CD4-positive, alpha-beta T cell (primary cell): ENCODE results near the gene FAXDC2. TPM values are rescaled to one million over a fixed set of nuclear protein-coding genes. Genes with fewer than 3 reads are reported as not detected.

ENCODE experiments used
- ATAC-seq: fragments of 200-7000 bp; cut with Tn5 transposase; one replicate; pipeline ENCODE4 v1.10.0; 2022; ENCODE audit warnings: mild to moderate bottlenecking; ENCODE audit not compliant: poor library complexity
- CTCF ChIA-PET: fragments of 350-600 bp; sonication (Branson Sonifier 250); formaldehyde crosslinking; loops from one replicate; lab custom pipeline; 2021; ENCODE audit warnings: antibody characterized with exemption, inconsistent platforms; lab: Charles Lee
- POLR2A ChIA-PET: fragments of 350-600 bp; sonication (Branson Sonifier 250); formaldehyde crosslinking; loops from one replicate; lab custom pipeline; 2021; ENCODE audit warnings: antibody characterized with exemption, inconsistent platforms; lab: Charles Lee
- DNase-seq, 14 experiments: peaks; one replicate each; pipeline ENCODE4 v3.0.0-alpha.2; 2013 to 2020; ENCODE audit warnings: mixed read lengths in 2 of 14
- H3K27ac ChIP-seq, 2 donors: one replicate each; pipeline versions ENCODE4 v1.5.1 to v1.7.0; 2013; ENCODE audit warnings: low read length in 2 of 2, low read depth in 1 of 2, mild to moderate bottlenecking in 1 of 2
- H3K27me3 ChIP-seq, 2 experiments: 1 replicate in 1 of 2; 2 replicates in 1 of 2; pipeline versions ENCODE4 v1.6.1 to v1.7.0; 2013; ENCODE audit warnings: low read length in 2 of 2, control low read depth in 1 of 2, mild to moderate bottlenecking in 1 of 2, moderate library complexity in 1 of 2; ENCODE audit not compliant: insufficient read depth in 2 of 2, control insufficient read depth in 1 of 2
- H3K36me3 ChIP-seq: one replicate; pipeline ENCODE4 v1.6.1; 2013; ENCODE audit warnings: low read length, control low read depth; ENCODE audit not compliant: insufficient read depth
- H3K4me1 ChIP-seq: one replicate; pipeline ENCODE4 v1.6.1; 2013; ENCODE audit warnings: low read length, control low read depth; ENCODE audit not compliant: insufficient read depth
- H3K4me3 ChIP-seq: one replicate; pipeline ENCODE4 v1.5.1; 2013; ENCODE audit warnings: mild to moderate bottlenecking, low read length, moderate library complexity
- H3K9me3 ChIP-seq, 2 experiments: 1 replicate in 1 of 2; 2 replicates in 1 of 2; pipeline versions ENCODE4 v1.6.1 to v1.7.0; 2013; ENCODE audit warnings: low read length in 2 of 2, mild to moderate bottlenecking in 2 of 2, control low read depth in 1 of 2, moderate library complexity in 1 of 2; ENCODE audit not compliant: control insufficient read depth in 1 of 2, insufficient read depth in 1 of 2
- H3K27ac Mint-ChIP-seq: one replicate; pipeline ENCODE4 v1.8.0; 2020; ENCODE audit warnings: mixed read lengths
- H3K27me3 Mint-ChIP-seq: one replicate; pipeline ENCODE4 v1.8.0; 2021; ENCODE audit warnings: mixed read lengths
- H3K36me3 Mint-ChIP-seq: one replicate; pipeline ENCODE4 v1.8.0; 2021; ENCODE audit warnings: low read depth, mixed read lengths
- H3K4me1 Mint-ChIP-seq: one replicate; pipeline ENCODE4 v1.8.0; 2021; ENCODE audit warnings: low read depth, mixed read lengths
- H3K4me3 Mint-ChIP-seq: one replicate; pipeline ENCODE4 v1.8.0; 2020; ENCODE audit warnings: mild to moderate bottlenecking, mixed read lengths
- H3K9me3 Mint-ChIP-seq: one replicate; pipeline ENCODE4 v1.8.0; 2020; ENCODE audit warnings: mixed read lengths
- CTCF ChIP-seq: fragments of 200-600 bp; IDR thresholded peaks from one replicate; pipeline ENCODE4 v1.8.0; 2022; ENCODE audit warnings: antibody characterized with exemption, mild to moderate bottlenecking
- intact Hi-C, 2 experiments: fragments of 100-400 bp; cut with DNase I in 1 of 2; cut with micrococcal nuclease in 1 of 2; formaldehyde crosslinking; loops; one replicate each; pipeline versions ENCODE4 v1.15.1 to v1.9.0; 2023 to 2025; cut with DNase I, micrococcal nuclease
- total RNA-seq, 174 experiments: library from RNA in 2 of 174; stranded (reverse) in 2 of 174; gene quantifications; one replicate each; pipeline ENCODE4 v1.2.3 and lab custom pipeline; 2021 to 2026

Gene FAXDC2
- total RNA-seq, 2 experiments from 2014 or later: not detected

GRCh38 chr5:154795235-154795596 lies 55.2 kb downstream of the FAXDC2 start:
- no peak for TF ChIP-seq CTCF
- Mint-ChIP-seq H3K9me3 (no peaks in the 10 kb centered on the region), H3K36me3 (peaks cover 93% of the 10 kb centered on the region), H3K4me1 (no peaks in the 10 kb centered on the region), H3K4me3 (no peak overlapping the region), H3K27me3 (no peaks in the 10 kb centered on the region), H3K27ac (peak overlapping the region; percentile 8)
- CTCF ChIA-PET: no interaction called here
- H3K27ac ChIP-seq: no peak overlapping the region
- POLR2A ChIA-PET: no interaction called here
- no peak overlapping the region for H3K4me3 ChIP-seq
- DNase-seq: no peak
- intact Hi-C loops: no loop called here
- H3K36me3 ChIP-seq: peaks cover 83% of the 10 kb centered on the region
- no peaks in the 10 kb centered on the region for H3K27me3 ChIP-seq
- ATAC-seq: no peak
- H3K9me3 ChIP-seq: no peaks in the 10 kb centered on the region
- no peaks in the 10 kb centered on the region for H3K4me1 ChIP-seq

GRCh38 chr5:154794525-154795234 lies 55.7 kb downstream of the FAXDC2 start:
- Histone ChIP-seq H3K27me3 (no peaks in the 10 kb centered on the region), H3K36me3 (peaks cover 83% of the 10 kb centered on the region), H3K27ac (no peak overlapping the region), H3K4me3 (no peak overlapping the region), H3K9me3 (no peaks in the 10 kb centered on the region), H3K4me1 (no peaks in the 10 kb centered on the region)
- ChIA-PET POLR2A (no interaction called here), CTCF (no interaction called here)
- peaks cover 93% of the 10 kb centered on the region for H3K36me3 Mint-ChIP-seq
- H3K27ac Mint-ChIP-seq: peak overlapping the region; percentile 8
- no peak for DNase-seq
- TF ChIP-seq CTCF: no peak
- no peaks in the 10 kb centered on the region for H3K27me3 Mint-ChIP-seq
- no peak for ATAC-seq
- no peaks in the 10 kb centered on the region for H3K9me3 Mint-ChIP-seq
- intact Hi-C loops: loop anchor here in 1 of 2 experiments (5.0 kb wide), 1 partner anchor 37 kb away; the partner anchor contains the start of gene LARP1
- H3K4me1 Mint-ChIP-seq: no peaks in the 10 kb centered on the region
- no peak overlapping the region for H3K4me3 Mint-ChIP-seq

- TF ChIP-seq CTCF: no peak
- ChIA-PET CTCF (no interaction called here), POLR2A (no interaction called here)
- intact Hi-C loops: loop anchor here in 1 of 2 experiments (5.0 kb wide), 1 partner anchor 37 kb away; the partner anchor contains the start of gene LARP1
- H3K27ac ChIP-seq: no peak overlapping the region
- H3K36me3 ChIP-seq: peaks cover 77% of the 10 kb centered on the region
- H3K27ac Mint-ChIP-seq: peak overlapping the region; percentile 25
- DNase-seq (no peak), ATAC-seq (no peak)
- no peak overlapping the region for H3K4me3 Mint-ChIP-seq
- H3K4me1 ChIP-seq: no peaks in the 10 kb centered on the region
- no peak overlapping the region for H3K4me3 ChIP-seq
- no peaks in the 10 kb centered on the region for H3K27me3 Mint-ChIP-seq
- H3K27me3 ChIP-seq: no peaks in the 10 kb centered on the region
- H3K36me3 Mint-ChIP-seq: peaks cover 90% of the 10 kb centered on the region
- H3K9me3 Mint-ChIP-seq: no peaks in the 10 kb centered on the region
- H3K9me3 ChIP-seq: no peaks in the 10 kb centered on the region
- H3K4me1 Mint-ChIP-seq: no peaks in the 10 kb centered on the region
Measured at GRCh38 chr5:154793599-154794524, 56.5 kb downstream of the FAXDC2 start.
